Caco-2 (cell line): Measurements from ENCODE around the gene LMO7. TPM values are rescaled to one million over a fixed set of nuclear protein-coding genes. Genes with fewer than 3 reads are reported as not detected.
A peak's percentile ranks its signal among the peaks of the same experiment; 100 is the strongest.

ENCODE experiments used
- BruUV-seq: library from RNA; stranded (reverse); fragments of 400-500 nt; replicated peaks from 2 replicates; lab custom pipeline; 2021; lab: Mats Ljungman, UMichigan
- CTCF ChIA-PET: fragments of 300-600 bp; sonication (Branson Sonifier 250); formaldehyde crosslinking; loops from one replicate; lab custom pipeline; 2022; ENCODE audit warnings: antibody characterized with exemption; lab: Charles Lee
- POLR2A ChIA-PET: fragments of 300-600 bp; sonication (Branson Sonifier 250); formaldehyde crosslinking; loops from one replicate; lab custom pipeline; 2022; ENCODE audit warnings: antibody characterized with exemption; lab: Charles Lee
- DNase-seq, 2 experiments: peaks; one replicate each; pipeline versions ENCODE4 v3.0.0 to v3.0.0-alpha.2; 2020 to 2022
- H3K27me3 ChIP-seq: replicated peaks from 2 replicates; pipeline ENCODE4 v1.6.0; 2011; ENCODE audit warnings: low read length; ENCODE audit not compliant: control insufficient read depth, insufficient read depth
- H3K36me3 ChIP-seq: 2 replicates; pipeline ENCODE4 v1.5.1; 2011; ENCODE audit warnings: low read length; ENCODE audit not compliant: control insufficient read depth, insufficient read depth
- H3K4me1 ChIP-seq: fragments of 250-450 bp; sonication (Bioruptor Pico); 2 replicates; pipeline ENCODE4 v1.5.1; 2020; ENCODE audit warnings: mild to moderate bottlenecking
- H3K4me3 ChIP-seq: 2 replicates; pipeline ENCODE4 v1.5.1; 2011; ENCODE audit warnings: low read depth, mild to moderate bottlenecking, control low read depth, low read length
- H3K9me3 ChIP-seq: fragments of 250-450 bp; sonication (Bioruptor Pico); 2 replicates; pipeline ENCODE4 v1.5.1; 2020; ENCODE audit warnings: mild to moderate bottlenecking, moderate library complexity
- H3K27ac Mint-ChIP-seq: one replicate; pipeline ENCODE4 v1.8.0; 2022; ENCODE audit warnings: mixed read lengths; ENCODE audit not compliant: unreplicated experiment
- H3K27me3 Mint-ChIP-seq: one replicate; pipeline ENCODE4 v1.8.0; 2022; ENCODE audit warnings: mixed read lengths; ENCODE audit not compliant: insufficient read depth, unreplicated experiment
- H3K36me3 Mint-ChIP-seq: one replicate; pipeline ENCODE4 v1.8.0; 2022; ENCODE audit warnings: mild to moderate bottlenecking, mixed read lengths; ENCODE audit not compliant: insufficient read depth, unreplicated experiment
- H3K4me1 Mint-ChIP-seq: one replicate; pipeline ENCODE4 v1.8.0; 2022; ENCODE audit warnings: low read depth, mixed read lengths; ENCODE audit not compliant: unreplicated experiment
- H3K4me3 Mint-ChIP-seq: one replicate; pipeline ENCODE4 v1.8.0; 2022; ENCODE audit warnings: mild to moderate bottlenecking, moderate library complexity, mixed read lengths; ENCODE audit not compliant: unreplicated experiment
- H3K9me3 Mint-ChIP-seq: one replicate; pipeline ENCODE4 v1.8.0; 2022; ENCODE audit warnings: mixed read lengths; ENCODE audit not compliant: unreplicated experiment
- intact Hi-C: fragments of 100-400 bp; cut with micrococcal nuclease; formaldehyde crosslinking; loops from one replicate; pipeline ENCODE4 v1.10.0; 2022; ENCODE audit not compliant: unreplicated experiment
- total RNA-seq: library from RNA; stranded (reverse); gene quantifications from 2 replicates; pipeline ENCODE4 v1.2.3, GENCODE V29; 2022
- TF ChIP-seq, protein P1 (sequence below), 2 experiments: fragments of 200-600 bp in 1 of 2; IDR thresholded peaks; 1 replicate in 1 of 2; 2 replicates in 1 of 2; pipeline versions ENCODE4 v1.5.1 to v1.8.0; 2011 to 2022; ENCODE audit warnings: antibody characterized with exemption in 1 of 2, control low read depth in 1 of 2, inconsistent platforms in 1 of 2, low read depth in 1 of 2, low read length in 1 of 2, mild to moderate bottlenecking in 1 of 2, moderate library complexity in 1 of 2; ENCODE audit not compliant: insufficient read depth in 1 of 2, severe bottlenecking in 1 of 2, unreplicated experiment in 1 of 2

LMO7 gene
- total RNA-seq, 1 experiment from 2014 or later: 209 TPM

DNA sequence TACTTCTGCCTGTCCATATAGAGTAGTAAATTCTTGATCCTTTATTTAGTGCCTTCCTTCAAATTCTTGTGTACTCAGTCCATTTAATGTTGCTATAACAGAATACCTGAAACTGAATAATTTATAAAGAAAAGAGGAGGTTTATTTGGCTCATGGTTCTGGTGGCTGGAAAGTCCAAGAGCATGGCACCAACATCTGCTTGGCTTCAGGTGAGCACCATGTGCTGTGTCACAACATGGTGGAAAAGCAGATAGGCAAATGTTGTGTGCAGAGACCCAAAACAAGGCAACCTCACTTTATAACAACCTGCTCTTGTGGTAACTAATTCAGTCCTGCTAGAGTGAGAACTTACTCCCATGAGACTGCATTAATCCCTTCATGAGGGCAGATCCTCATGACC is 195.3 kb downstream of the LMO7 start:
- no TSS peak for BruUV-seq
- DNase-seq: no peak
- Mint-ChIP-seq H3K4me3 (no peak overlapping the region), H3K27me3 (no peaks in the 10 kb centered on the region), H3K27ac (no peak overlapping the region), H3K9me3 (no peaks in the 10 kb centered on the region), H3K36me3 (peaks cover 62% of the 10 kb centered on the region), H3K4me1 (peaks cover 10% of the 10 kb centered on the region)
- intact Hi-C loops: loop anchor here (10.0 kb wide), 1 partner anchor 267 kb away; no protein-coding TSS in a partner anchor
- peaks cover 3% of the 10 kb centered on the region; the same call in 1 of the 2 replicates for H3K36me3 ChIP-seq
- TF ChIP-seq, protein P1, sequence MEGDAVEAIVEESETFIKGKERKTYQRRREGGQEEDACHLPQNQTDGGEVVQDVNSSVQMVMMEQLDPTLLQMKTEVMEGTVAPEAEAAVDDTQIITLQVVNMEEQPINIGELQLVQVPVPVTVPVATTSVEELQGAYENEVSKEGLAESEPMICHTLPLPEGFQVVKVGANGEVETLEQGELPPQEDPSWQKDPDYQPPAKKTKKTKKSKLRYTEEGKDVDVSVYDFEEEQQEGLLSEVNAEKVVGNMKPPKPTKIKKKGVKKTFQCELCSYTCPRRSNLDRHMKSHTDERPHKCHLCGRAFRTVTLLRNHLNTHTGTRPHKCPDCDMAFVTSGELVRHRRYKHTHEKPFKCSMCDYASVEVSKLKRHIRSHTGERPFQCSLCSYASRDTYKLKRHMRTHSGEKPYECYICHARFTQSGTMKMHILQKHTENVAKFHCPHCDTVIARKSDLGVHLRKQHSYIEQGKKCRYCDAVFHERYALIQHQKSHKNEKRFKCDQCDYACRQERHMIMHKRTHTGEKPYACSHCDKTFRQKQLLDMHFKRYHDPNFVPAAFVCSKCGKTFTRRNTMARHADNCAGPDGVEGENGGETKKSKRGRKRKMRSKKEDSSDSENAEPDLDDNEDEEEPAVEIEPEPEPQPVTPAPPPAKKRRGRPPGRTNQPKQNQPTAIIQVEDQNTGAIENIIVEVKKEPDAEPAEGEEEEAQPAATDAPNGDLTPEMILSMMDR (IDR thresholded peaks at IDR 0.05; ENCODE audit: insufficient read depth in 1 of 2, low read depth in 1 of 2, low read length in 1 of 2, severe bottlenecking in 1 of 2, unreplicated experiment in 1 of 2): no peak
- H3K9me3 ChIP-seq: no peaks in the 10 kb centered on the region; the same call in 1 of the 2 replicates
- H3K27me3 ChIP-seq: no peaks in the 10 kb centered on the region
- peaks cover 8% of the 10 kb centered on the region for H3K4me1 ChIP-seq
- ChIA-PET CTCF (no interaction called here), POLR2A (no interaction called here)
- H3K4me3 ChIP-seq: no peak overlapping the region

DNA sequence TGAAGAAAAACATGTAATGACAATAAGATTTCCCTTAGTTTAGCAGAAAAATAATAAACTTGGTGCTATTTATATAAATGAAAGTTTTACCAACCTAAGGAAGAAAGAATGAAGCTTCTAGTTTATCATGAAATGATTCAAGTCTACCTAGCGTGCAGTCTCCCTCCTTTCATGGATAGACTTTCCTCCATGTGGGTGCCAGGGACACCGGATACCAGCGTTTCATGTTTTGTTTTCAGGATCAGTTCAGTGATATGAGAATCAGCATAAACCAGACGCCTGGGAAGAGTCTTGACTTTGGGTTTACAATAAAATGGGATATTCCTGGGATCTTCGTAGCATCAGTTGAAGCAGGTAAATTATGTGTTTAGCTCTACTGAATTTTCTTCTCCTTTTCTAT is 196.7 kb downstream of the LMO7 start:
- TF ChIP-seq, protein P1 (IDR thresholded peaks at IDR 0.05; ENCODE audit: insufficient read depth in 1 of 2, low read depth in 1 of 2, low read length in 1 of 2, severe bottlenecking in 1 of 2, unreplicated experiment in 1 of 2): no peak
- Histone ChIP-seq H3K4me3 (no peak overlapping the region), H3K27me3 (no peaks in the 10 kb centered on the region), H3K4me1 (peaks cover 8% of the 10 kb centered on the region), H3K9me3 (no peaks in the 10 kb centered on the region; the same call in 1 of the 2 replicates), H3K36me3 (peaks cover 1% of the 10 kb centered on the region; the same call in 1 of the 2 replicates)
- BruUV-seq: no TSS peak
- peaks cover 62% of the 10 kb centered on the region for H3K36me3 Mint-ChIP-seq
- no peak overlapping the region for H3K4me3 Mint-ChIP-seq
- intact Hi-C loops: loop anchor here (10.0 kb wide), 1 partner anchor 268 kb away; no protein-coding TSS in a partner anchor
- ChIA-PET POLR2A (no interaction called here), CTCF (no interaction called here)
- no peaks in the 10 kb centered on the region for H3K9me3 Mint-ChIP-seq
- no peak overlapping the region for H3K27ac Mint-ChIP-seq
- DNase-seq: no peak
- peaks cover 10% of the 10 kb centered on the region for H3K4me1 Mint-ChIP-seq
- H3K27me3 Mint-ChIP-seq: no peaks in the 10 kb centered on the region

DNA sequence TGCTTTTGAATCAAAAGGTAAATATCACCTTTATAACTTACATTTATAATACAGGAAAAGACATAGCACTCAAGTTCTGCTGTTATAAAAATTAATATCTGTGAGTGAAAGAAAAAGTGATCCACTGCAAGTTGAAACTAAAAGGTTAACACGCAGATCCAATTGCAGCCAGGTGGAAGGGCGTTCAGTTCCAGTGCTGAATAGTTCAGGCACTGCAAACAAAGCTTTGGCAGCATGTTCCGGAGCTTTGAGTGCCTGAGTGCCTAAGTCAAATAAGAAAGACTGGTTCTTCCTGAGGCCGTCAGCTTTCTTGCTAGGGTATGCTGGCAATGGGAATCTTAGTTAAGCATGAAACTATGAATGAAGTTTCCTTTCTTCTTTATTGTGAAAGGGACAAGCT is 200.3 kb downstream of the LMO7 start:
- intact Hi-C loops: loop anchor here (10.0 kb wide), 1 partner anchor 272 kb away; no protein-coding TSS in a partner anchor
- Histone ChIP-seq H3K9me3 (no peaks in the 10 kb centered on the region), H3K4me3 (no peak overlapping the region), H3K27me3 (no peaks in the 10 kb centered on the region), H3K36me3 (peaks cover 1% of the 10 kb centered on the region; the same call in 1 of the 2 replicates), H3K4me1 (no peaks in the 10 kb centered on the region)
- DNase-seq: peak in 1 of 2 experiments; percentile 9
- TF ChIP-seq, protein P1 (IDR thresholded peaks at IDR 0.05; ENCODE audit: insufficient read depth in 1 of 2, low read depth in 1 of 2, low read length in 1 of 2, severe bottlenecking in 1 of 2, unreplicated experiment in 1 of 2): no peak
- Mint-ChIP-seq H3K27ac (no peak overlapping the region), H3K36me3 (peaks cover 75% of the 10 kb centered on the region), H3K4me1 (no peaks in the 10 kb centered on the region), H3K9me3 (peaks cover 7% of the 10 kb centered on the region), H3K4me3 (no peak overlapping the region), H3K27me3 (no peaks in the 10 kb centered on the region)
- BruUV-seq: no TSS peak
- CTCF ChIA-PET: interaction anchor here (1.9 kb wide), 1 partner anchor 141 kb away, joined by 7 read pairs; no protein-coding TSS in a partner anchor
- POLR2A ChIA-PET: interaction anchor here (0.5 kb wide), 1 partner anchor 57 kb away, joined by 3 read pairs; no protein-coding TSS in a partner anchor
